Endothelial cell of umbilical vein (primary cell): ENCODE results near the gene ABCC5. TPM values are rescaled to one million over a fixed set of nuclear protein-coding genes. Genes with fewer than 3 reads are reported as not detected.

ENCODE experiments used
- BruUV-seq: library from RNA; stranded (reverse); fragments of 400-500 nt; replicated peaks from 2 replicates; lab custom pipeline; 2021; lab: Mats Ljungman, UMichigan
- CTCF ChIA-PET: fragments of 300-600, 350-600 bp; sonication (Branson Sonifier 250); formaldehyde crosslinking; loops from one replicate; lab custom pipeline; 2021; ENCODE audit warnings: antibody characterized with exemption, inconsistent platforms; lab: Charles Lee
- POLR2A ChIA-PET: fragments of 300-600, 350-600 bp; sonication (Branson Sonifier 250); formaldehyde crosslinking; loops from one replicate; lab custom pipeline; 2021; ENCODE audit warnings: antibody characterized with exemption, inconsistent platforms; lab: Charles Lee
- DNase-seq: peaks from one replicate; pipeline ENCODE4 v3.0.0-alpha.2; 2011; ENCODE audit warnings: low read depth, low spot score
- FAIRE-seq: peaks from 2 replicates; lab custom pipeline; 2011; peaks lifted over from hg19 to GRCh38; lab: Jason Lieb, UNC
- H2AFZ ChIP-seq: 2 replicates; pipeline ENCODE4 v1.6.0; 2012; ENCODE audit warnings: low read depth, low read length, control low read depth, inconsistent platforms
- H3K27ac ChIP-seq: 2 replicates; pipeline ENCODE4 v1.5.1; 2011; ENCODE audit warnings: low read depth, mild to moderate bottlenecking, control low read depth, low read length, moderate library complexity; ENCODE audit not compliant: insufficient read depth
- H3K27me3 ChIP-seq, 2 experiments: 2 replicates each; pipeline versions ENCODE4 v1.6.0 to v1.6.1; 2011; ENCODE audit warnings: low read length in 2 of 2, mixed read lengths in 1 of 2; ENCODE audit not compliant: control insufficient read depth in 2 of 2, insufficient read depth in 2 of 2
- H3K36me3 ChIP-seq, 2 experiments: 2 replicates in 1 of 2; 3 replicates in 1 of 2; pipeline ENCODE4 v1.5.1; 2011; ENCODE audit warnings: low read length in 2 of 2, mild to moderate bottlenecking in 1 of 2, moderate library complexity in 1 of 2; ENCODE audit not compliant: control insufficient read depth in 2 of 2, insufficient read depth in 2 of 2; ENCODE audit errors: extremely low read depth in 1 of 2
- H3K4me1 ChIP-seq: 3 replicates; pipeline ENCODE4 v1.5.1; 2011; ENCODE audit warnings: mild to moderate bottlenecking, low read length; ENCODE audit not compliant: control insufficient read depth, insufficient read depth; ENCODE audit errors: extremely low read depth
- H3K4me2 ChIP-seq: 2 replicates; pipeline ENCODE4 v1.6.1; 2011; ENCODE audit warnings: low read length, control low read depth, mixed read lengths; ENCODE audit not compliant: insufficient read depth
- H3K4me3 ChIP-seq, 3 experiments: fragments of 200-600 bp in 1 of 3; sonication (generic), shearing (Covaris generic) in 1 of 3; replicated peaks in 1 of 3; 2 replicates each; pipeline ENCODE4 v1.5.1; 2011 to 2016; ENCODE audit warnings: control low read depth in 3 of 3, low read length in 3 of 3, mild to moderate bottlenecking in 2 of 3, inconsistent platforms in 1 of 3, low read depth in 1 of 3, moderate library complexity in 1 of 3; ENCODE audit not compliant: insufficient read depth in 1 of 3
- H3K79me2 ChIP-seq: 2 replicates; pipeline ENCODE4 v1.6.0; 2012; ENCODE audit warnings: low read length, inconsistent platforms; ENCODE audit not compliant: control insufficient read depth, insufficient read depth
- H3K9ac ChIP-seq: replicated peaks from 2 replicates; pipeline ENCODE3; 2011; ENCODE audit warnings: low read length, control low read depth; ENCODE audit not compliant: insufficient read depth; ENCODE audit errors: extremely low read depth
- H3K9me1 ChIP-seq: replicated peaks from 3 replicates; pipeline ENCODE4 v1.6.0; 2011; ENCODE audit warnings: mild to moderate bottlenecking, low read length; ENCODE audit not compliant: control insufficient read depth, insufficient read depth; ENCODE audit errors: extremely low read depth
- H3K9me3 ChIP-seq: replicated peaks from 2 replicates; pipeline ENCODE4 v1.5.1; 2012; ENCODE audit warnings: low read length, inconsistent platforms; ENCODE audit not compliant: control insufficient read depth, insufficient read depth
- H4K20me1 ChIP-seq: replicated peaks from 2 replicates; pipeline ENCODE3; 2011; ENCODE audit warnings: mild to moderate bottlenecking, low read length; ENCODE audit not compliant: control insufficient read depth, insufficient read depth; ENCODE audit errors: extremely low read depth
- EZH2 ChIP-seq: IDR thresholded peaks from 2 replicates; pipeline ENCODE4 v1.6.1; 2012; ENCODE audit warnings: borderline replicate concordance, low read depth, mild to moderate bottlenecking, moderate library complexity, low read length, inconsistent platforms; ENCODE audit not compliant: severe bottlenecking
- GATA2 ChIP-seq: IDR thresholded peaks from 2 replicates; pipeline ENCODE4 v1.7.0; 2011; ENCODE audit warnings: low read depth, mild to moderate bottlenecking, moderate library complexity, mixed read lengths, low read length; ENCODE audit not compliant: insufficient read length, insufficient read depth
- JUN ChIP-seq: IDR thresholded peaks from 2 replicates; pipeline ENCODE4 v1.6.1; 2011; ENCODE audit warnings: borderline replicate concordance, low read depth; ENCODE audit not compliant: insufficient read length, insufficient read depth
- MYC ChIP-seq: IDR thresholded peaks from one replicate; pipeline ENCODE4 v1.6.1; 2011; ENCODE audit warnings: mild to moderate bottlenecking, low read depth, low read length
- POLR2AphosphoS5 ChIP-seq: IDR thresholded peaks from 2 replicates; pipeline ENCODE4 v1.6.1; 2012; ENCODE audit warnings: low read depth, mild to moderate bottlenecking, control low read depth, low read length, moderate library complexity; ENCODE audit not compliant: insufficient read depth
- dilution Hi-C: fragments of 300-500 bp; cut with MboI; formaldehyde crosslinking; loops from one replicate; pipeline ENCODE4 v1.15.0; 2019; ENCODE audit warnings: low sequenced_read_pairs; ENCODE audit not compliant: extremely low pct_ligation_motif_present
- intact Hi-C: fragments of 100-400 bp; cut with micrococcal nuclease; formaldehyde crosslinking; loops from one replicate; pipeline ENCODE4 v1.10.0; 2022
- polyA plus RNA-seq, 4 experiments: library from polyadenylated mRNA; depleted of rRNA in 3 of 4; stranded (reverse) in 3 of 4; unstranded in 1 of 4; fragments of >200 nt; gene quantifications; 2 replicates each; pipeline versions ENCODE4 v1.2.1 to v1.2.3, GENCODE V29; 2011 to 2012; ENCODE audit warnings: missing spikeins in 1 of 4
- total RNA-seq: library from RNA; stranded (reverse); gene quantifications from 2 replicates; pipeline ENCODE4 v1.2.3, GENCODE V29; 2021
- TF ChIP-seq, protein P1 (sequence below), 2 donors: IDR thresholded peaks; 1 replicate in 1 of 2; 2 replicates in 1 of 2; pipeline ENCODE4 v1.5.1; 2011; ENCODE audit warnings: low read length in 2 of 2, mild to moderate bottlenecking in 2 of 2, moderate library complexity in 2 of 2, control low read depth in 1 of 2, inconsistent platforms in 1 of 2, low read depth in 1 of 2; ENCODE audit not compliant: insufficient read depth in 1 of 2; ENCODE audit errors: extremely low read depth in 1 of 2

ABCC5 gene
- total and polyA plus RNA-seq, 2 donors (not counting 3 experiments of a cell fraction or from before 2014, with no cell fraction given): 22.5 to 24.6 TPM

DNA sequence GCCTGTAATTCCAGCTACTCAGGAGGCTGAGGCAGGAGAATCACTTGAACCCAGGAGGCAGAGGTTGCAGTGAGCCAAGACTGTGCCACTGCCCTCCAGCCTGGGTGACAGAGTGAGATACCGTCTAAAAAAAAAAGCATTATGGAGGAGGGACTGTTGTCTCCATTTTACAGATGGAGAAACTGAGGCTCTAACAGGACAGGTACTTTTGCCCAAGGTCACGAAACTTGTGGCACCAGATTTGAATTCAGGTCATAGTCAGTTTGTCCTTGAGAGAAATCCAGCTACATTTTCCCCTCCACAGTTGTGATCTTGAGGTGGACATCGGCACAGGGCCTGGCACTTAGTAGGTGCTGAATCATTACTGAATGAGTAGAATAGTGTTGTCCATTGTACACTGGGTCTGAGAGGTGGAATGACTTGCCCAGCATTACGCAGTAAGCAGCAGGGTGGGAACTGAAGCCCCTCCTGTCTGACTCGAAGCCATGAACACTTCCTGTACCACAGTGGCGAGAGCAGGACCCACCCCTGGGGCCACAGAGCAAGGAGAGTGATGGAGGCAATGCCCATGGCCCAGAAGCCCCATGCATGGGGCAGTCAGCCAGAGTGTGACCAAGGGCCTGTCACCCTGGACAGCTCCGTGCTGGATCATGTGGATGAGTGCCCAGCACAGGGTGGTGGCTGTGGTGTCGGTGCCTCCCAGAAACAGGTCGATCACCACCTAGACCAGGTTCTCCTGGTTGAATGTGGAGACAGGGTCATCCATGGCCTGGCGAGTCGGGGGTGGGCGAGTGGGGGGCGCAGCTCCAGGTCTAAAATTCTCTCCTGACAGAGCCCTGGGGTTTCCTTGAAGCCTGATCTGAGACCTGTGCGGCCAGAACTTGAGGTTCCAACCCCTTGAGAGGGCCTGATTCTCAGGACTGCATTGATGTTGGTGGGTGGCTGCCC, 112.6 kb downstream of the ABCC5 start:
- Histone ChIP-seq H3K27ac (no peak overlapping the region), H3K9me3 (no peaks in the 10 kb centered on the region), H3K4me2 (no peak overlapping the region), H3K4me3 (no peak overlapping the region), H3K9me1 (no peaks in the 10 kb centered on the region), H3K27me3 (no peaks in the 10 kb centered on the region), H4K20me1 (no peaks in the 10 kb centered on the region), H3K79me2 (no peaks in the 10 kb centered on the region), H3K9ac (no peak overlapping the region), H3K4me1 (no peaks in the 10 kb centered on the region), H2AFZ (no peak overlapping the region), H3K36me3 (no peaks in the 10 kb centered on the region)
- no peak for TF ChIP-seq EZH2
- TF ChIP-seq JUN: no peak
- TF ChIP-seq, protein P1, sequence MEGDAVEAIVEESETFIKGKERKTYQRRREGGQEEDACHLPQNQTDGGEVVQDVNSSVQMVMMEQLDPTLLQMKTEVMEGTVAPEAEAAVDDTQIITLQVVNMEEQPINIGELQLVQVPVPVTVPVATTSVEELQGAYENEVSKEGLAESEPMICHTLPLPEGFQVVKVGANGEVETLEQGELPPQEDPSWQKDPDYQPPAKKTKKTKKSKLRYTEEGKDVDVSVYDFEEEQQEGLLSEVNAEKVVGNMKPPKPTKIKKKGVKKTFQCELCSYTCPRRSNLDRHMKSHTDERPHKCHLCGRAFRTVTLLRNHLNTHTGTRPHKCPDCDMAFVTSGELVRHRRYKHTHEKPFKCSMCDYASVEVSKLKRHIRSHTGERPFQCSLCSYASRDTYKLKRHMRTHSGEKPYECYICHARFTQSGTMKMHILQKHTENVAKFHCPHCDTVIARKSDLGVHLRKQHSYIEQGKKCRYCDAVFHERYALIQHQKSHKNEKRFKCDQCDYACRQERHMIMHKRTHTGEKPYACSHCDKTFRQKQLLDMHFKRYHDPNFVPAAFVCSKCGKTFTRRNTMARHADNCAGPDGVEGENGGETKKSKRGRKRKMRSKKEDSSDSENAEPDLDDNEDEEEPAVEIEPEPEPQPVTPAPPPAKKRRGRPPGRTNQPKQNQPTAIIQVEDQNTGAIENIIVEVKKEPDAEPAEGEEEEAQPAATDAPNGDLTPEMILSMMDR (IDR thresholded peaks at IDR 0.05; ENCODE audit: extremely low read depth in 1 of 2, insufficient read depth in 1 of 2, low read depth in 1 of 2, low read length in 2 of 2): no peak
- no peak for TF ChIP-seq GATA2
- TF ChIP-seq MYC: no peak
- TF ChIP-seq POLR2AphosphoS5: no peak
- no peak for FAIRE-seq
- BruUV-seq: no TSS peak
- dilution Hi-C loops: no loop called here
- no peak for DNase-seq
- ChIA-PET POLR2A (no interaction called here), CTCF (interaction anchor here (0.8 to 2.8 kb wide), 15 partner anchors 9 to 384 kb away, joined by 3 to 18 read pairs (median 5); partner anchors contain the start of genes ABCC5, EEF1AKMT4, EIF2B5 and PARL)
- intact Hi-C loops: no loop called here
